H1 (cell line): Measurements from ENCODE around the gene MATR3. TPM values are rescaled to one million over a fixed set of nuclear protein-coding genes. Genes with fewer than 3 reads are reported as not detected.

Experiments used
- CTCF ChIA-PET: fragments of 300-600 bp; sonication (Branson Sonifier 250); formaldehyde crosslinking; loops from one replicate; lab custom pipeline; 2021; ENCODE audit not compliant: partially characterized antibody; lab: Charles Lee
- POLR2A ChIA-PET: fragments of 300-600 bp; sonication (Branson Sonifier 250); formaldehyde crosslinking; loops from one replicate; lab custom pipeline; 2021; ENCODE audit warnings: inconsistent platforms; ENCODE audit not compliant: partially characterized antibody; lab: Charles Lee
- DNase-seq, 2 experiments: peaks; one replicate each; pipeline versions ENCODE4 v3.0.0 to v3.0.0-alpha.2; 2010 to 2022; ENCODE audit warnings: low spot score in 2 of 2, low read depth in 1 of 2, mixed read lengths in 1 of 2
- FAIRE-seq: peaks from 2 replicates; lab custom pipeline; 2011; peaks lifted over from hg19 to GRCh38; lab: Jason Lieb, UNC
- H2AFZ ChIP-seq: 2 replicates; pipeline ENCODE4 v1.8.1; 2012; ENCODE audit warnings: low read length, inconsistent platforms
- H2AK5ac ChIP-seq: 2 replicates; pipeline ENCODE4 v1.6.1; 2013; ENCODE audit warnings: low read depth, low read length
- H2BK120ac ChIP-seq: replicated peaks from 2 replicates; pipeline ENCODE3; 2013; ENCODE audit warnings: low read depth, low read length, inconsistent platforms
- H2BK12ac ChIP-seq: 2 replicates; pipeline ENCODE4 v1.6.1; 2013; ENCODE audit warnings: low read depth, low read length
- H2BK15ac ChIP-seq: 2 replicates; pipeline ENCODE4 v1.6.1; 2013; ENCODE audit warnings: low read length
- H2BK20ac ChIP-seq: 2 replicates; pipeline ENCODE4 v1.6.1; 2013; ENCODE audit warnings: low read length
- H2BK5ac ChIP-seq: 2 replicates; pipeline ENCODE4 v1.6.1; 2013; ENCODE audit warnings: low read depth, low read length
- H3K14ac ChIP-seq: 2 replicates; pipeline ENCODE4 v1.6.1; 2013; ENCODE audit warnings: inconsistent platforms; ENCODE audit not compliant: insufficient read length
- H3K18ac ChIP-seq: 2 replicates; pipeline ENCODE4 v1.6.1; 2013; ENCODE audit warnings: low read length; ENCODE audit errors: extremely low read depth
- H3K23ac ChIP-seq: 2 replicates; pipeline ENCODE4 v1.6.1; 2013; ENCODE audit warnings: inconsistent platforms; ENCODE audit not compliant: insufficient read length
- H3K23me2 ChIP-seq: 2 replicates; pipeline ENCODE4 v1.6.1; 2013; ENCODE audit warnings: low read depth, low read length
- H3K27ac ChIP-seq: 2 replicates; pipeline ENCODE4 v1.6.1; 2011; ENCODE audit warnings: low read depth, low read length, inconsistent platforms
- H3K27me3 ChIP-seq, 4 experiments: replicated peaks in 1 of 4; 1 replicate in 1 of 4; 2 replicates in 3 of 4; pipeline versions ENCODE4 v1.6.1 to v1.8.1; 2011 to 2013; ENCODE audit warnings: low read length in 3 of 4, mild to moderate bottlenecking in 3 of 4, inconsistent platforms in 2 of 4, mixed read lengths in 2 of 4, moderate library complexity in 1 of 4; ENCODE audit not compliant: control insufficient read depth in 3 of 4, insufficient read depth in 3 of 4; ENCODE audit errors: extremely low read depth in 1 of 4
- H3K36me3 ChIP-seq, 4 experiments: 2 replicates each; pipeline versions ENCODE4 v1.6.1 to v1.8.1; 2011 to 2013; ENCODE audit warnings: mild to moderate bottlenecking in 4 of 4, low read length in 3 of 4, moderate library complexity in 2 of 4, control low read depth in 1 of 4, inconsistent platforms in 1 of 4; ENCODE audit not compliant: insufficient read depth in 4 of 4, control insufficient read depth in 2 of 4
- H3K4ac ChIP-seq: replicated peaks from 2 replicates; pipeline ENCODE3; 2013; ENCODE audit warnings: low read length, low read depth, mixed read lengths, inconsistent platforms; ENCODE audit not compliant: insufficient read length
- H3K4me1 ChIP-seq, 4 experiments: replicated peaks in 1 of 4; 1 replicate in 1 of 4; 2 replicates in 3 of 4; pipeline versions ENCODE4 v1.6.1 to v1.8.1; 2011 to 2013; ENCODE audit warnings: low read length in 3 of 4, inconsistent platforms in 2 of 4, mixed read lengths in 1 of 4; ENCODE audit not compliant: insufficient read depth in 4 of 4, control insufficient read depth in 3 of 4
- H3K4me2 ChIP-seq, 2 experiments: 2 replicates each; pipeline versions ENCODE4 v1.6.1 to v1.8.1; 2011 to 2013; ENCODE audit warnings: low read depth in 2 of 2, low read length in 2 of 2, control low read depth in 1 of 2, inconsistent platforms in 1 of 2, mild to moderate bottlenecking in 1 of 2; ENCODE audit not compliant: insufficient read depth in 1 of 2
- H3K4me3 ChIP-seq, 4 experiments: fragments of 200-600, 300-600 bp in 1 of 4; sonication (generic), shearing (Covaris generic), sonication (Bioruptor Twin) in 1 of 4; 2 replicates each; pipeline versions ENCODE4 v1.5.1 to v1.8.1; 2011 to 2016; ENCODE audit warnings: low read length in 4 of 4, low read depth in 3 of 4, control low read depth in 2 of 4, inconsistent platforms in 2 of 4, mild to moderate bottlenecking in 2 of 4, mixed read lengths in 1 of 4, moderate library complexity in 1 of 4; ENCODE audit not compliant: insufficient read depth in 2 of 4; ENCODE audit errors: extremely low read depth in 1 of 4
- H3K56ac ChIP-seq: replicated peaks from 2 replicates; pipeline ENCODE3; 2013; ENCODE audit warnings: low read depth, mild to moderate bottlenecking, mixed read lengths, low read length, inconsistent platforms; ENCODE audit not compliant: insufficient read length
- H3K79me1 ChIP-seq: 2 replicates; pipeline ENCODE4 v1.6.1; 2013; ENCODE audit warnings: low read depth, low read length, control low read depth
- H3K79me2 ChIP-seq, 2 experiments: 2 replicates each; pipeline versions ENCODE4 v1.6.1 to v1.8.1; 2012 to 2013; ENCODE audit warnings: low read length in 2 of 2, mild to moderate bottlenecking in 2 of 2, inconsistent platforms in 1 of 2; ENCODE audit not compliant: insufficient read depth in 2 of 2, control insufficient read depth in 1 of 2
- H3K9ac ChIP-seq, 4 experiments: replicated peaks in 1 of 4; 1 replicate in 1 of 4; 2 replicates in 3 of 4; pipeline versions ENCODE4 v1.6.1 to v1.8.1; 2011 to 2013; ENCODE audit warnings: low read depth in 3 of 4, low read length in 3 of 4, control low read depth in 2 of 4, mild to moderate bottlenecking in 2 of 4, moderate library complexity in 2 of 4, inconsistent platforms in 1 of 4; ENCODE audit errors: extremely low read depth in 1 of 4
- H3K9me3 ChIP-seq, 2 experiments: 2 replicates each; pipeline versions ENCODE4 v1.6.1 to v1.8.1; 2012 to 2013; ENCODE audit warnings: mild to moderate bottlenecking in 2 of 2, moderate library complexity in 2 of 2, control low read depth in 1 of 2, inconsistent platforms in 1 of 2, low read depth in 1 of 2, low read length in 1 of 2, mixed read lengths in 1 of 2; ENCODE audit not compliant: insufficient read depth in 2 of 2
- H4K20me1 ChIP-seq, 2 experiments: replicated peaks in 1 of 2; 2 replicates each; pipeline versions ENCODE3 to v1.8.1; 2011 to 2013; ENCODE audit warnings: inconsistent platforms in 2 of 2, low read length in 2 of 2, mild to moderate bottlenecking in 1 of 2; ENCODE audit not compliant: insufficient read depth in 2 of 2, control insufficient read depth in 1 of 2
- H4K5ac ChIP-seq: 2 replicates; pipeline ENCODE4 v1.6.1; 2013; ENCODE audit warnings: low read length, low read depth, mixed read lengths, inconsistent platforms; ENCODE audit not compliant: insufficient read length
- H4K8ac ChIP-seq: 2 replicates; pipeline ENCODE4 v1.8.0; 2013; ENCODE audit warnings: mild to moderate bottlenecking, moderate library complexity, low read length, inconsistent platforms; ENCODE audit not compliant: insufficient read depth; ENCODE audit errors: extremely low read depth
- H4K91ac ChIP-seq: replicated peaks from 2 replicates; pipeline ENCODE3; 2013; ENCODE audit warnings: low read length, mixed read lengths, inconsistent platforms; ENCODE audit not compliant: insufficient read length
- CHD2 ChIP-seq: IDR thresholded peaks from 2 replicates; pipeline ENCODE4 v1.6.1; 2012; ENCODE audit warnings: low read length, improper control_type of control experiment
- CTBP2 ChIP-seq: IDR thresholded peaks from 2 replicates; pipeline ENCODE4 v1.7.0; 2011; ENCODE audit warnings: borderline replicate concordance, mild to moderate bottlenecking, moderate library complexity, mixed read lengths, low read length; ENCODE audit not compliant: insufficient read depth, insufficient read length
- JUN ChIP-seq: IDR thresholded peaks from 2 replicates; pipeline ENCODE4 v1.6.1; 2011; ENCODE audit warnings: low read depth, mild to moderate bottlenecking, improper control_type of control experiment, low read length
- JUND ChIP-seq: IDR thresholded peaks from 2 replicates; pipeline ENCODE4 v1.6.1; 2011; ENCODE audit warnings: mild to moderate bottlenecking, improper control_type of control experiment, low read length
- KDM1A ChIP-seq: fragments of 200-600, 300-600 bp; sonication (generic); IDR thresholded peaks from 2 replicates; pipeline ENCODE4 v1.7.1; 2016; ENCODE audit warnings: mild to moderate bottlenecking, low read length, borderline replicate concordance
- KDM4A ChIP-seq: IDR thresholded peaks from one replicate; pipeline ENCODE4 v1.7.1; 2012; ENCODE audit warnings: low read depth, mild to moderate bottlenecking, moderate library complexity, low read length, inconsistent platforms; ENCODE audit not compliant: severe bottlenecking
- RAD21 ChIP-seq, 2 experiments: IDR thresholded peaks in 1 of 2; conservative IDR thresholded peaks in 1 of 2; 2 replicates each; pipeline ENCODE4 v1.6.1; 2011; ENCODE audit warnings: low read depth in 2 of 2, low read length in 2 of 2, improper control_type of control experiment in 1 of 2, inconsistent platforms in 1 of 2, mild to moderate bottlenecking in 1 of 2, moderate library complexity in 1 of 2
- SP4 ChIP-seq: IDR thresholded peaks from 2 replicates; pipeline ENCODE4 v1.6.1; 2012; ENCODE audit warnings: low read length, inconsistent platforms
- TCF12 ChIP-seq: IDR thresholded peaks from 2 replicates; pipeline ENCODE4 v1.6.1; 2011; ENCODE audit warnings: low read depth, mild to moderate bottlenecking, low read length
- WGBS, 2 experiments: shearing (Covaris generic) in 1 of 2; methylation state at CpG; one replicate each; pipeline versions ENCODE4 v1.1.6 to v1.1.7; 2013 to 2015; ENCODE audit warnings: low lambda C conversion rate in 2 of 2, mixed read lengths in 2 of 2, inconsistent platforms in 1 of 2, low coverage in 1 of 2, missing lambda C conversion rate in 1 of 2; ENCODE audit not compliant: insufficient replicate concordance in 2 of 2, insufficient coverage in 1 of 2, insufficient read length in 1 of 2; ENCODE audit errors: extremely low coverage in 1 of 2, missing lambda C conversion rate in 1 of 2; 5-methylcytosine and 5-hydroxymethylcytosine counted together
- polyA plus RNA-seq, 7 experiments: library from polyadenylated mRNA; depleted of rRNA in 3 of 7; stranded (reverse) in 5 of 7; unstranded in 2 of 7; fragments of >200 nt in 5 of 7; fragments of 200-250 nt in 2 of 7; gene quantifications; 1 replicate in 5 of 7; 2 replicates in 1 of 7; 4 replicates in 1 of 7; pipeline versions ENCODE4 v1.2.1 to v1.2.3, GENCODE V29; 2011 to 2013; ENCODE audit warnings: missing spikeins in 2 of 7, mixed read lengths in 2 of 7
- total RNA-seq: library from RNA; stranded (reverse); fragmentation: NEBNext Ultra II Directional; extraction: Animal tissue kit (Norgen Biotek cat#: 25700); gene quantifications from 2 replicates; pipeline ENCODE4 v1.2.1, GENCODE V29; 2021
- TF ChIP-seq, protein P1 (sequence below), 3 experiments: IDR thresholded peaks; 1 replicate in 2 of 3; 2 replicates in 1 of 3; pipeline versions ENCODE4 v1.5.1 to v1.6.1; 2011; ENCODE audit warnings: low read length in 3 of 3, mild to moderate bottlenecking in 3 of 3, inconsistent platforms in 2 of 3, low read depth in 1 of 3, moderate library complexity in 1 of 3; ENCODE audit not compliant: insufficient read depth in 1 of 3; ENCODE audit errors: control extremely low read depth in 1 of 3

Gene MATR3
- total and polyA plus RNA-seq, 2 of the 8 experiments (the other 6 are each of a cell fraction or from before 2014, with no cell fraction given) = 116 to 389 TPM

DNA sequence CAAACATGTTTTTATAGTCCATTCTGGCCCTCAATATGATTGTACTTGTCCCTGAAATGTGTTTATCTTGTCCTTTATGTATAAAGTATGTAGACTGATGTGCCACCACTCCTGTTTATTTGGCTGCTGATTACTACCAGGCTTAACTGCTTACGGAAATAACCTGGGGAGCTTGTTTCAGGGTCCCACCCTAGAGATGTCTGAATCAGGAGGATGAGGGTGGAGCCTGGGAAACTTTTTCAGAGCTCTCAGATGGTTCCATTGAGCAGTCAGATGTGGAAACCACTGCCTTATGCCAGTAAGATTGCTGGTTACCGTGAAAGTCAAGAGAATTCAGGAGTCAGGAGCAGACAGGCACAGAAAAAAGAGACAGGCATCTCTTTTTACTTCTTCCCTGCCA is 70.4 kb downstream of the MATR3 start:
- WGBS, 2 experiments = 96% methylated on average over 2 of the region's 2 CpGs; no CpG with 5 or more reads in 1 of the 2 experiments
- FAIRE-seq = no peak
- Histone ChIP-seq H4K8ac (no peak overlapping the region), H3K4me1 (no peaks in the 10 kb centered on the region), H2BK15ac (no peak overlapping the region), H3K9ac (no peak overlapping the region), H3K18ac (no peak overlapping the region), H3K27ac (no peak overlapping the region), H3K79me1 (peaks cover 6% of the 10 kb centered on the region; the same call in 1 of the 2 replicates), H3K36me3 (peaks cover 21 to 48% (median 38%) of the 10 kb centered on the region in 4 experiments), H2BK5ac (no peak overlapping the region), H4K5ac (no peak overlapping the region), H3K14ac (no peak overlapping the region), H3K56ac (no peak overlapping the region), H2AK5ac (no peak overlapping the region), H2BK12ac (no peak overlapping the region), H3K4me2 (no peak overlapping the region), H2BK120ac (no peak overlapping the region), H2BK20ac (no peak overlapping the region), H3K27me3 (no peaks in the 10 kb centered on the region), H3K79me2 (peaks cover 2 to 33% of the 10 kb centered on the region in 2 experiments; a peak in 3 of 4 replicates), H4K91ac (no peak overlapping the region), H3K23me2 (no peaks in the 10 kb centered on the region), H3K23ac (no peak overlapping the region), H3K9me3 (no peaks in the 10 kb centered on the region), H3K4me3 (no peak overlapping the region), H3K4ac (no peak overlapping the region), H2AFZ (no peak overlapping the region), H4K20me1 (peaks cover 3 to 4% of the 10 kb centered on the region in 2 experiments)
- ChIA-PET POLR2A (interaction anchor here (1.0 to 1.3 kb wide), 2 partner anchors 31 to 87 kb away, joined by 3 read pairs; no protein-coding TSS in a partner anchor), CTCF (no interaction called here)
- no peak for TF ChIP-seq RAD21 (IDR thresholded peaks at IDR 0.05 in 1 of 2, conservative IDR thresholded peaks at IDR 0.05 in 1 of 2; ENCODE audit: low read depth in 2 of 2, low read length in 2 of 2)
- TF ChIP-seq JUN = no peak
- TF ChIP-seq, protein P1, sequence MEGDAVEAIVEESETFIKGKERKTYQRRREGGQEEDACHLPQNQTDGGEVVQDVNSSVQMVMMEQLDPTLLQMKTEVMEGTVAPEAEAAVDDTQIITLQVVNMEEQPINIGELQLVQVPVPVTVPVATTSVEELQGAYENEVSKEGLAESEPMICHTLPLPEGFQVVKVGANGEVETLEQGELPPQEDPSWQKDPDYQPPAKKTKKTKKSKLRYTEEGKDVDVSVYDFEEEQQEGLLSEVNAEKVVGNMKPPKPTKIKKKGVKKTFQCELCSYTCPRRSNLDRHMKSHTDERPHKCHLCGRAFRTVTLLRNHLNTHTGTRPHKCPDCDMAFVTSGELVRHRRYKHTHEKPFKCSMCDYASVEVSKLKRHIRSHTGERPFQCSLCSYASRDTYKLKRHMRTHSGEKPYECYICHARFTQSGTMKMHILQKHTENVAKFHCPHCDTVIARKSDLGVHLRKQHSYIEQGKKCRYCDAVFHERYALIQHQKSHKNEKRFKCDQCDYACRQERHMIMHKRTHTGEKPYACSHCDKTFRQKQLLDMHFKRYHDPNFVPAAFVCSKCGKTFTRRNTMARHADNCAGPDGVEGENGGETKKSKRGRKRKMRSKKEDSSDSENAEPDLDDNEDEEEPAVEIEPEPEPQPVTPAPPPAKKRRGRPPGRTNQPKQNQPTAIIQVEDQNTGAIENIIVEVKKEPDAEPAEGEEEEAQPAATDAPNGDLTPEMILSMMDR (IDR thresholded peaks at IDR 0.05; ENCODE audit: control extremely low read depth in 1 of 3, insufficient read depth in 1 of 3, low read depth in 1 of 3, low read length in 3 of 3) = no peak
- TF ChIP-seq KDM4A = no peak
- TF ChIP-seq KDM1A = no peak
- no peak for TF ChIP-seq TCF12
- TF ChIP-seq CHD2 = no peak
- TF ChIP-seq JUND = no peak
- TF ChIP-seq SP4 = no peak
- no peak for TF ChIP-seq CTBP2
- no peak for DNase-seq
